Astrocyte of the spinal cord (primary cell): Measurements from ENCODE around the gene UVRAG.
A peak's percentile ranks its signal among the peaks of the same experiment; 100 is the strongest.
"Not testable (repeated sequence)": the region's sequence is repeated elsewhere in the genome, so short reads cannot be mapped to it uniquely, and the experiment has no call there.

Experiments
- DNase-seq: peaks from one replicate; pipeline ENCODE4 v3.0.0; 2011; ENCODE audit warnings: low read depth, low spot score
- H3K4me3 ChIP-seq: 2 replicates; pipeline ENCODE4 v1.5.1; 2011; ENCODE audit warnings: low read depth, mild to moderate bottlenecking, low read length, moderate library complexity
- in situ Hi-C: cut with HindIII; loops from 2 replicates; pipeline ENCODE4 v1.10.0; 2017; ENCODE audit warnings: low sequenced_read_pairs
- TF ChIP-seq, protein P1 (sequence below): IDR thresholded peaks from 2 replicates; pipeline ENCODE4 v1.5.1; 2012; ENCODE audit warnings: low read depth, mild to moderate bottlenecking, low read length, inconsistent platforms

The UVRAG gene

DNA sequence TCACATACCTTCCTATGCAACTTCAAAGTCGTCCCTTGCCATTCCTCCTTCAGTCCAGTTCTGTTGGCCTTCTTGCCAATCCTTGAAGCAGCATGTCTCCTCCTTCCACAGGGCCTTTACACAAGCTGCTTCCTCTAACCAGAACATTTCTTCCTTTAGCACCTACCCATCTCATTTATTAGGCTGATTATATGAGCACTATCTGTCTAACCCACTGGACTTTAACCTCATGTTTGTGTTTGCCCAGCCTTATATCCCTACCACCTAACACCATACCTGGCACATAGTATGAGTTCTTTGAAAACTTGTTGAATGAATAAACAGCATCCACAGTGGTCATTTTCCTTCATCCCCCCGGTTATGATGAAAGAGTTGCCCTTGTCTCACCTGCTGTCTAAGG is 236.9 kb downstream of the UVRAG start:
- in situ Hi-C loops, result no loop called here
- no peak overlapping the region for H3K4me3 ChIP-seq
- DNase-seq, result no peak
- TF ChIP-seq, protein P1, sequence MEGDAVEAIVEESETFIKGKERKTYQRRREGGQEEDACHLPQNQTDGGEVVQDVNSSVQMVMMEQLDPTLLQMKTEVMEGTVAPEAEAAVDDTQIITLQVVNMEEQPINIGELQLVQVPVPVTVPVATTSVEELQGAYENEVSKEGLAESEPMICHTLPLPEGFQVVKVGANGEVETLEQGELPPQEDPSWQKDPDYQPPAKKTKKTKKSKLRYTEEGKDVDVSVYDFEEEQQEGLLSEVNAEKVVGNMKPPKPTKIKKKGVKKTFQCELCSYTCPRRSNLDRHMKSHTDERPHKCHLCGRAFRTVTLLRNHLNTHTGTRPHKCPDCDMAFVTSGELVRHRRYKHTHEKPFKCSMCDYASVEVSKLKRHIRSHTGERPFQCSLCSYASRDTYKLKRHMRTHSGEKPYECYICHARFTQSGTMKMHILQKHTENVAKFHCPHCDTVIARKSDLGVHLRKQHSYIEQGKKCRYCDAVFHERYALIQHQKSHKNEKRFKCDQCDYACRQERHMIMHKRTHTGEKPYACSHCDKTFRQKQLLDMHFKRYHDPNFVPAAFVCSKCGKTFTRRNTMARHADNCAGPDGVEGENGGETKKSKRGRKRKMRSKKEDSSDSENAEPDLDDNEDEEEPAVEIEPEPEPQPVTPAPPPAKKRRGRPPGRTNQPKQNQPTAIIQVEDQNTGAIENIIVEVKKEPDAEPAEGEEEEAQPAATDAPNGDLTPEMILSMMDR, result no peak

DNA sequence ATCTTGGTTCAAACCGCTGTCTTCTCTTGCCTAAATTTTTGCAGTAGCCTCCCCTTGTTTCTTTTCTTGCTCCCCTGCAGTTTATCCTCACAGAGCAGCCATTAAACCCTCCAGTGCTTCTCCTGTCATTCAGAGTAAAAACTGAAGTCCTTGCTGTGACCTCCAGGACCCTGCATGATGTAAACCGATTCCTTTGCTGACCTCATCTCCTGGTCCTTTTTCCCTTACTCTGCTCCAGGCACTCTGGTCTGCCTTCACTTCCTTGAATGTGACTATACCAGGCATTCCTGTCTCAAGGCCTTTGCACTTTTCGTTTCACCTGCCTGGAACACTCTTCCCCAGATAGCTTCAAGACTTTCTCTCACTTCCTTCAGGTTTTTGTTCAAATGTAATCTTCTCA is 239.3 kb downstream of the UVRAG start:
- no peak overlapping the region for H3K4me3 ChIP-seq
- no peak for DNase-seq
- in situ Hi-C loops, result no loop called here
- TF ChIP-seq, protein P1, result no peak

DNA sequence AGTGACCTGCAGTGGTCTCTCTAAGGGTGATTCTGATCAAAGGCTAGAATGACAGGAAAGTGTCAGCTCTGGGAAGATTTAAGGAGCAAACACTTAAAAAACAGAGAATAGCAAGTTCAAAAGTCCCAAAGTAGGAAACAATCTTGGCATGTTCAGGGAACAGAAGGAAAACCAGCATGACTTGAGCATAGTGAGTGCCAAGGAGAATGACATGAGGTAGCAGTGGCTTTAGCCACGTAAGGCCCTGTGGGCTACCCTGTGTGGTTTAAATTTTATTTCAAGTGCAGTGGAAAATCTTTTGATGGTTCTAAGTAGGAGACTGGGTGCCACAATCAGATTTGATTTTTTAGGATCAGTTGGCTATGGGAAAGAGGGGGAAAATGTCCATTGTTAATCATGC is 241.9 kb downstream of the UVRAG start:
- TF ChIP-seq, protein P1, result no peak
- DNase-seq, result no peak
- in situ Hi-C loops, result no loop called here

DNA sequence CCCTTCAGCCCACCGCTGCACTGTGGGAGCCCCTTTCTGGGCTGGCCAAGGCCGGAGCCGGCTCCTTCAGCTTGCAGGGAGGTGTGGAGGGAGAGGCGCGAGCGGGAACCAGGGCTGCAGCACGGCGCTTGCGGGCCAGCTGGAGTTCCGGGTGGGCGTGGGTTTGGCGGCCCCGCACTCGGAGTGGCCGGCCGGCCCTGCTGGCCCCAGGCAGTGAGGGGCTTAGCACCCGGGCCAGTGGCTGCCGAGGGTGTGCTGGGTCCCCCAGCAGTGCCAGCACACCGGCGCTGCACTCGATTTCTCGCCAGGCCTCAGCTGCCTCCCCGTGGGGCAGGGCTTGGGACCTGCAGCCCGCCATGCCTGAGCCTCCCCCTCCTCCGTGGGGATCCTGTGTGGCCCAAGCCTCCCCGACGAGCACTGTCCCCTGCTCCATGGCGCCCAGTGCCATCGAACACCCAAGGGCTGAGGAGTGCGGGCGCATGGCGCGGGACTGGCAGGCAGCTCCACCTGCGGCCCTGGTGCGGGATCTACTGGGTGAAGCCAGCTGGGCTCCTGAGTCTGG is 245.5 kb downstream of the UVRAG start:
- H3K4me3 ChIP-seq, result not testable (repeated sequence)

More for the DNA sequence above, 241.9 kb downstream of the UVRAG start:
- H3K4me3 ChIP-seq, result no peak overlapping the region

DNA sequence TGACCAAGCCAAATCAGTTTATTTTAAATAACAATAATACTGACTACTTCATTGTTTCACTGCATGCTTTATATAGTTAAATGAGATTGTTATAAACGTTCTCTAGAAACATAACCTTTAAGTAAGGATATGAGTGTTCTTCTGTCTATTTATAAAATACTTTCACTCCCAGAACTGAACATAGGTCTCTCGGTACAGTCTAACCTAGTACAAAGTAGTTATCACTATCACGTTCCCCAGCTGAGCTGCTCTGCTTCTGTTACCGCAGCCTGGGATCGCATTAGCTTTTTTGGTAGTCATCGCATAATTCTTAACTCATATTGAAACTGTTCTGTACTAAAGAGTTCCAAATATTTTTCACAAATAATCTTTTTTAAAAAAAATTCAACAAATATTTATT is 247.7 kb downstream of the UVRAG start:
- in situ Hi-C loops, result no loop called here
- no peak overlapping the region for H3K4me3 ChIP-seq
- DNase-seq, result no peak
- TF ChIP-seq, protein P1, result no peak

More for the DNA sequence above, 245.5 kb downstream of the UVRAG start:
- in situ Hi-C loops, DNase-seq: not testable (repeated sequence)

DNA sequence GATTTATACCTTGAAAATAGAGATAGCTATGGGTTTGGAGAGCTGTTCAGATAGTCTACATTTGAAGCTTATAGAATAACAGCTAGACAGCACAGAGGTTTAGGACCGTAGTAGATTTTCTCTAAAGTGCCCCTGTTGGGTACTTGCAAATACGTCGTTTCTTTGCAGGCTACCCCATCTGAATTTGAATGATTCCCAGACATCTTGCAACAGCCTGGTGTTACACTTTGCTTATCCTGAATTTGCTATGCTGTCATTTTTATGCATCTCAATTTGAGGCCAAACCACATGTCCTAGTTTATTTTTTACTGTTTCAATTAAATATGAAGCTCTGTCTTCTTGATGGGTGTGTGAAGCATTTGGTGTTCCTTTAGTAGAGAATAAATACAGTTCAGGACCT is 249.2 kb downstream of the UVRAG start:
- H3K4me3 ChIP-seq, result no peak overlapping the region
- TF ChIP-seq, protein P1, result no peak
- in situ Hi-C loops, result no loop called here
- no peak for DNase-seq

DNA sequence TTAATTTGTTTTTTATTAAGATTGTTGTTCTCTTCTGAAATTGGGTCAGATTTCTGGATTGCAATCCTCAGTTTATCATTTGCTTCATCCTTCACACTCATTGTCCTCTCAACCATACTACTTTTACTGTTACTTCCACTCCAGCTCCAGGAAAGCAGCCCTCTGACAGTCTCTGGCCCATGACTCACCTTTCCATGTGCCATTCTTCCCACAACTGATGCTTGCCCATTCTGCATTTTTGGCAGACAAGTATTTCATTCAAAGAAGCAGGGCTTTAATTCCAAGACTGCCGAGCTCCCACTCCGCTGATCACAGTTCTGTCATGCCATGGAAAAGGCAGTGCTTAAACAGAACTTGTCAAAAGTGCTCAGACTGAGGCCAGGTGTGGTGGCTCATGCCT is 252.1 kb downstream of the UVRAG start:
- TF ChIP-seq, protein P1, result no peak
- in situ Hi-C loops, result no loop called here
- H3K4me3 ChIP-seq, result no peak overlapping the region
- peak; percentile 48 for DNase-seq
